ENCODE results near the gene EEIG1.

The EEIG1 gene

DNA sequence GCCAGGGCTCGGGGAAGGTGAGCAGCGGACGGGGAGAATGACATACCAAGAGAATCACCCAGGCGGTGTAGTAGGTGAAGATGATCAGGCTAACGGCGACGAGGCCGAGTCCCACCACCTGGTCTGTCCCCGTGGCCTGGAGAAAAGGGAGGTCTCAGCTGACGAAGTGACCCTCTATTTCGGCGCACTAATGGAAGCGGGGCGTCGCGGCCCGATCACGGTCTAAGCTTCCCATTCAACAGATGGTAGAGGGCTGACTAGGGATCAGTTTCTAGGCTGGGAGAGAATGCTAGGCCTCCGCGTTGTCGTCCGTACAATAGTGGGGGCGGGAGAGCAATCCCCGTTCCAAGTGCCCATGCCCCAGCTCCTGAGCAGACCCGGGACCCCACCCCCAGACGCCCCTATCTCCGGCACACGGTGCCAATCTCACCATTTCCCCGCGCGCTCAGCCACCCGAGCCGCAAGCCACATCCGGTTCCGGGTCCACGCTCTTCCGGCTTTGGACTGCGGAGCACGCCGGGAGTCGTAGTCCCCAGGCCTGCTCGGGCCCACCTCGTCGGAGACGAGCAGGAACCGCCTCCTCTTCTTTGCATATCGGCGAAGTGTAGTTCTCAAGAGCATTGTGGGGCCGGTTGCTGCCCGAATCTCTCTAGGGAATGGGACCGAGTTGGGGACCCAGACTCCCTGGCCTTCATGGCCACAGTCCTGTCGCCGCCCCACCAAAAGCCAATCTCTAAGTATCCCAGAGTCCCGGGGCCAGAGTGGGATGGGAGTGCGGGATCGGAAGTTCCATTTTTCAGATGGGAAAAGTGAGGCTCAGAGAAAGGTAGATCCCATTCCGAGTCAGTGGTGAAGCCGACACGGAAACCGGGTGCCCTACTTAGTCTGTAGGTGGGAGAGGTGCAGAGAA lies 43.1 kb downstream of the EEIG1 start, which contains the start of gene DPM2:
Gene DPM2 (minus strand): TSS at position 467 of the 910 bp plus-strand sequence. CDS start 34 bp downstream, at position 433.
- peak; percentile 81 for DNase-seq

DNA sequence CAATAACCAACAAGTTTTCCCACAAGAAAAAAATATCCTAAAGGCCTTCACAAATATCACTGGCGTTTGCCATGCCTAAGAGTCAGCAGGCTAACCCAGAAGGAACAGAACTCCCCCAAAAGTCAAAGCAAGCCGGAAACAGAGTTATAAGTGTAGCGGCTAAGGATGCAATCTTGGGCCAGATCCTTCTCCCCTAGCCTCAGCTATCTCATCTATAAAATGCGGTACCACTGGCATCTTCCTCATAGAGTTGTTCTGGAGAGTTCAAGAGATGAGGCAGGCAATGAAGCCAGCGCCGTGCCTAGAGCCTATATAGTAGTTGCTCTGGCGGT lies 43.8 kb downstream of the EEIG1 start:
- DNase-seq = no peak

GRCh38 chr9:127936347-127936852 lies 44.4 kb downstream of the EEIG1 start:
- DNase-seq = no peak

GRCh38 chr9:127935765-127936221 lies 45.0 kb downstream of the EEIG1 start:
- DNase-seq = no peak

DNA sequence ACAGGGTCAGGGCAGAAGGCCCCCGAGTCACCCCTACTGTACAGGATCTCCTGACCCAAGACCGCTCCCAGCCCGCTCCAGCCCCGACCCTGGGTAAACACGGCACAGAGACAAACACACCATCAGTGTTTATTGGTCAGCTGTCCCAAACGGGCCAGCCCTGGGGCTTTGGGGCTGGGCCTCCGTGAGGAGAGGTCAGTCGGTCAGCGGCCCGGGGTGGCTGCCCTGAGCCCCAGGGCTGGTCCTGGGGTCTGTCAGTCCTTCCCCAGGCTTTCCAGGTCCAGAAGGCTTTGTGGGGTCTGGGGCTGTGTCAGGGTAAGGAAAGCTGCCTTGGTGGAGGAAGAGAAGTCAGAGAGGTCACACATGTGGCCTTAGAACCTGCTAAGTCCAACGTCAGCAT lies 45.8 kb downstream of the EEIG1 start:
- no peak for DNase-seq

GRCh38 chr9:127934248-127934647 lies 46.5 kb downstream of the EEIG1 start:
- no peak for DNase-seq

DNA sequence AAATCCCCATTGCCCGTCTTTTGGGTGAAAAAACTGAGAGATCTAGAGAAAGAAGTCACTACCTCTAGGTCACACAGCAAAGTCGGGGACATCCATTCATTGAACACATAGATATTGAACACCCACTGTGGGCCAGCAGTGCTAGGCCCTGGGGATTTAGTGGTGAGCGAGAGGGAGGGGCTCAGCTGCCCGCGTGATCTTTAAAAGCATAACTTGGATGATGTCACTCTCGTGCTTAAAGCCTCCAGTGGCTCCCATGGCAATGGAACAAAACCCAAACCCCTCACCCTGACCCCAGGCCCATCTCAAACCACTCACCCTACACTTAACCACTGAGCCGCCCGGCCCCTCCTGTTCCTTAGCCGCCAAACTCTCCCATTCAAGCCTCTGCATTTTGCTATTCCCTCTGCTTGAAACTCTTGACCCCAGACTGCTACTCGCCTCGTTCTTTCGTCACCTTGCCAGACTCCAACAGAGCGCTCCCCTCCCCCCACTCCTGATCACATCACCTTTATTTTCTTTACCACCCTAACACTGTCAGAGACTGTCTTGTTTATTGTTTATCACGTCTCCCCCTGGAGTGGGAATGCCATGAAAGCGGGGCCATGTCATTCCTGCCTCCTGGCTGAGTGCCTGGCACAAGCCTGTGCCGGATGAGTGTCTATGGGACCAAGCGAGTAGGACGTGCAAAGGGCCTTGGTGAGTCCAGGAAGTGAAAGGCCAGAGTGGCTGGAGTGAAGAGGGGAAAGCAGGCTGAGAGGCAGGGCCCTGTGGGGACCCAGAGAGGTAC lies 49.5 kb downstream of the EEIG1 start:
- no peak for DNase-seq
